ENCODE results near the gene GCFC2. TPM values are rescaled to one million over a fixed set of nuclear protein-coding genes. Genes with fewer than 3 reads are reported as not detected.

Gene GCFC2
- polyA plus RNA-seq, 1 donor: 28.2 TPM

GRCh38 chr2:75634945-75635344, 75.8 kb downstream of the GCFC2 start:
- H3K27me3 ChIP-seq (ENCODE audit: control insufficient read depth, insufficient read depth, low read length): peaks cover 5% of the 10 kb centered on the region
- DNase-seq: no peak
- H3K36me3 ChIP-seq (ENCODE audit: control insufficient read depth, insufficient read depth, low read length): no peaks in the 10 kb centered on the region
- H3K4me1 ChIP-seq (ENCODE audit: control insufficient read depth, insufficient read depth, low read length): no peaks in the 10 kb centered on the region
- no peak overlapping the region for H3K27ac ChIP-seq (ENCODE audit: low read length)
- no peak overlapping the region for H3K4me3 ChIP-seq (ENCODE audit: low read length)
- no peaks in the 10 kb centered on the region for H3K9me3 ChIP-seq (ENCODE audit: control insufficient read depth, low read depth, low read length)
- no CpG with 5 or more reads among the region's 1 CpG for WGBS (ENCODE audit: insufficient coverage, low lambda C conversion rate)

DNA sequence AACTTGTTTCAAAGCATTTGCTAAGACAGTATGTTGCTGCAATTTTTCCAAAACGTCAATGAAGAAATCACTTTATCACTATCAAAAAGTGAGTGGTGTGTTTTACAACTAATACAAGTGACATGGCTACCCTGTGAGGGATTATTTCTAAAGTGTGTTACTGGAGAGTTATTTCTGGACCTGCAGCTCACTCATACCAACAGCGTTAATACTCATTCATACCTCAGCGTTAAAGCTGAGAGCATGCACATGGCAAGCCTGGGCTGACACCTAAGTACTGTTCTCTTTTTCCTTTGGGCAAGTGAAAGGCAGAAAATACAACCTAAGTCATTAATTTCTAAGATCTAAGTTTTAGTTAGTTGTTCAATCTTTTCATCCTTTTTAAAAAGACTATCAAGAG, 77.1 kb downstream of the GCFC2 start:
- Histone ChIP-seq H3K4me3 (ENCODE audit: low read length) (no peak overlapping the region), H3K4me1 (ENCODE audit: control insufficient read depth, insufficient read depth, low read length) (no peaks in the 10 kb centered on the region), H3K27me3 (ENCODE audit: control insufficient read depth, insufficient read depth, low read length) (peaks cover 5% of the 10 kb centered on the region), H3K9me3 (ENCODE audit: control insufficient read depth, low read depth, low read length) (no peaks in the 10 kb centered on the region), H3K27ac (ENCODE audit: low read length) (no peak overlapping the region), H3K36me3 (ENCODE audit: control insufficient read depth, insufficient read depth, low read length) (no peaks in the 10 kb centered on the region)
- 86% methylated on average over 1 of the region's 3 CpGs for whole genome bisulfite sequencing (ENCODE audit: insufficient coverage, low lambda C conversion rate)
- no peak for DNase-seq

GRCh38 chr2:75632813-75633212, 77.9 kb downstream of the GCFC2 start:
- Histone ChIP-seq H3K27ac (ENCODE audit: low read length) (no peak overlapping the region), H3K4me1 (ENCODE audit: control insufficient read depth, insufficient read depth, low read length) (no peaks in the 10 kb centered on the region), H3K36me3 (ENCODE audit: control insufficient read depth, insufficient read depth, low read length) (no peaks in the 10 kb centered on the region), H3K4me3 (ENCODE audit: low read length) (no peak overlapping the region), H3K27me3 (ENCODE audit: control insufficient read depth, insufficient read depth, low read length) (peaks cover 4% of the 10 kb centered on the region), H3K9me3 (ENCODE audit: control insufficient read depth, low read depth, low read length) (no peaks in the 10 kb centered on the region)
- WGBS (ENCODE audit: insufficient coverage, low lambda C conversion rate): no CpG with 5 or more reads among the region's 1 CpG
- no peak for DNase-seq

DNA sequence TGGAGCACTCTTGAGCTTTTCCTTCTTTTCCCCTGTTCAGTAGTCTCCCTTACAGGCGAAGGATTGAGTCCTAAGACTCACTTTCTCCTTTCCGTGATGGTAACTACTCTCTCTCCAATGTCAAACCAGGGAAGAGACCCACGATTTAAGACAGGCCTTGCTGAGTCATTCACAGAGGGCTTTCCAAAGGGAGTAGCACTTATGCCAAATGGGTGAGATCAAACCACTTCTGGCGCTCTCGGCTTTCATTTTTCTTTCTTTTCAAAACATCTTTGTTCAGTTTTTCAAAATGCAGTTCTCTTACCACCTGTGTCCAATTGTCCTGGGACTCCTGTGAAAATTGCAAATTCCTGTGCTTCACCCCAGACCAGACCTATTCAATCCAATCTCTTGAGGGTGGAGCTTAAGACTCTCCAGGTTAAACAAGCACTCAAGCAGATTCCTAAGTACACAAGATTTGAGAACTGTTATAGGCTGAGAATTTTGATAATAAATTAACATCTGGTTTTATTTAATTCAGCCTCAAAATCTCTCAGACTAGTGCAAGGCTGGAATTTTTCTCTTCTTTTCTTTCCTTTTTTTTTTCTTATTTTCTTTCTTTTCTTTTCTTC, 78.5 kb downstream of the GCFC2 start:
- Histone ChIP-seq H3K36me3 (ENCODE audit: control insufficient read depth, insufficient read depth, low read length) (no peaks in the 10 kb centered on the region), H3K9me3 (ENCODE audit: control insufficient read depth, low read depth, low read length) (no peaks in the 10 kb centered on the region), H3K4me1 (ENCODE audit: control insufficient read depth, insufficient read depth, low read length) (no peaks in the 10 kb centered on the region), H3K27ac (ENCODE audit: low read length) (no peak overlapping the region), H3K4me3 (ENCODE audit: low read length) (no peak overlapping the region), H3K27me3 (ENCODE audit: control insufficient read depth, insufficient read depth, low read length) (peaks cover 2% of the 10 kb centered on the region)
- 95% methylated on average over 3 of the region's 5 CpGs for WGBS (ENCODE audit: insufficient coverage, low lambda C conversion rate)
- DNase-seq: no peak

DNA sequence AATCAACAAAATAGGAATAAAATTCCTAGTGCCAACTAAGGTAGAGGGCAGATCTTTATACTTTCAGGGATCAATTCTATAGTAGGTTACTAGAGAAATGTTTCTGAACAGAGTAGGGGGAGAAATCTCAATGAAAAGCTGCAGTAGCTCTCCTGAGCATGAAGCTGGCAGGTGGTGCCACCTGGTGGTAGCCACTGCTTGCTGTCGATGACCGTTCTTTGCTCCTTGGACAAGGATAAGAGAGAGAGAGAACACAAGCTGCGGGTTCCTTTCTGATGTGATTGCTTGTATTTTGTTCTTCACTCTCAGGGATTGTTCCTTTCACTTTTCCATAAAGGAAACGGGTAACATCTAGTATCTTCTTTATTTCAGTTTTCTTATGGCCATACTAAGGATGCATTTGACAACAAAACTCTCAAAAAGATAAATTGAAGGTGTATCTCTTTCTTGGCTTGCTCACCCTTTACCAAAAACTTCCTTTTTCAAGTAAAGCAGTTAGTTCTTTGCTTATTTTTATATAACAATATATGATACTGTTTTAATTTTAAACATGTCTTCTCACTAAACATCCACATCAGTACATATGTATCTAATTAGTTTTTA, 82.7 kb downstream of the GCFC2 start:
- WGBS (ENCODE audit: insufficient coverage, low lambda C conversion rate): no CpG with 5 or more reads among the region's 4 CpGs
- peak; percentile 66 to 69 for DNase-seq
- Histone ChIP-seq H3K9me3 (ENCODE audit: control insufficient read depth, low read depth, low read length) (no peaks in the 10 kb centered on the region), H3K4me3 (ENCODE audit: low read length) (no peak overlapping the region), H3K27me3 (ENCODE audit: control insufficient read depth, insufficient read depth, low read length) (peaks cover 4% of the 10 kb centered on the region), H3K4me1 (ENCODE audit: control insufficient read depth, insufficient read depth, low read length) (no peaks in the 10 kb centered on the region), H3K27ac (ENCODE audit: low read length) (no peak overlapping the region), H3K36me3 (ENCODE audit: control insufficient read depth, insufficient read depth, low read length) (no peaks in the 10 kb centered on the region)

GRCh38 chr2:75622929-75623328, 87.8 kb downstream of the GCFC2 start:
- peaks cover 4% of the 10 kb centered on the region for H3K27me3 ChIP-seq (ENCODE audit: control insufficient read depth, insufficient read depth, low read length)
- H3K36me3 ChIP-seq (ENCODE audit: control insufficient read depth, insufficient read depth, low read length): no peaks in the 10 kb centered on the region
- no peak for DNase-seq
- no peak overlapping the region for H3K4me3 ChIP-seq (ENCODE audit: low read length)
- no peak overlapping the region for H3K27ac ChIP-seq (ENCODE audit: low read length)
- H3K4me1 ChIP-seq (ENCODE audit: control insufficient read depth, insufficient read depth, low read length): no peaks in the 10 kb centered on the region
- H3K9me3 ChIP-seq (ENCODE audit: control insufficient read depth, low read depth, low read length): no peaks in the 10 kb centered on the region
- WGBS (ENCODE audit: insufficient coverage, low lambda C conversion rate): no CpG with 5 or more reads among the region's 3 CpGs

GRCh38 chr2:75622500-75622899, 88.2 kb downstream of the GCFC2 start:
- no peaks in the 10 kb centered on the region for H3K4me1 ChIP-seq (ENCODE audit: control insufficient read depth, insufficient read depth, low read length)
- DNase-seq: no peak
- no peak overlapping the region for H3K4me3 ChIP-seq (ENCODE audit: low read length)
- no peaks in the 10 kb centered on the region for H3K36me3 ChIP-seq (ENCODE audit: control insufficient read depth, insufficient read depth, low read length)
- H3K27me3 ChIP-seq (ENCODE audit: control insufficient read depth, insufficient read depth, low read length): peaks cover 4% of the 10 kb centered on the region
- H3K9me3 ChIP-seq (ENCODE audit: control insufficient read depth, low read depth, low read length): no peaks in the 10 kb centered on the region
- WGBS (ENCODE audit: insufficient coverage, low lambda C conversion rate): no CpG with 5 or more reads among the region's 2 CpGs
- no peak overlapping the region for H3K27ac ChIP-seq (ENCODE audit: low read length)

DNA sequence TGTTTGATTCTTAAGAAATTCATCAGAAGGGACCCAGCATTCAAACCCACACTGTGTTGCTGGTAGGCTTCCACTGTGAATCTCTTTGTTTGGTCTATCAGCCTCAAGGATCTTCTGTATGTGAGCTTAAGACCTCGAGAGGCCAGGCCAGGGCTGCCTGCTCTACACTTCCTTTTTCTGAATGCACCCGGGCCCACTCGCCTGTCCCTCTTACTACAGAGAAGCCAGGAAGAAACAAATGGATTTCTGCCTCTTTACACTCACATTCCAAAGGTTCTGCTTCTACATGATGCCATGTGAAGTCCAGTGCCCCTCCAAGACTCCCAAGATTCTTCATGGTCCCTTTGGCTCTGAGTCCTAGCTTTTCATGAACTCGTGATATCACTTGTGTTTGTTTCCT, 89.5 kb downstream of the GCFC2 start:
- Histone ChIP-seq H3K27ac (ENCODE audit: low read length) (no peak overlapping the region), H3K27me3 (ENCODE audit: control insufficient read depth, insufficient read depth, low read length) (peaks cover under 1% of the 10 kb centered on the region), H3K4me1 (ENCODE audit: control insufficient read depth, insufficient read depth, low read length) (no peaks in the 10 kb centered on the region), H3K9me3 (ENCODE audit: control insufficient read depth, low read depth, low read length) (no peaks in the 10 kb centered on the region), H3K4me3 (ENCODE audit: low read length) (no peak overlapping the region), H3K36me3 (ENCODE audit: control insufficient read depth, insufficient read depth, low read length) (no peaks in the 10 kb centered on the region)
- DNase-seq: no peak
- WGBS (ENCODE audit: insufficient coverage, low lambda C conversion rate): 92% methylated on average over 2 of the region's 4 CpGs

GRCh38 chr2:75619956-75620740, 90.6 kb downstream of the GCFC2 start:
- H3K27me3 ChIP-seq (ENCODE audit: control insufficient read depth, insufficient read depth, low read length): no peaks in the 10 kb centered on the region
- H3K9me3 ChIP-seq (ENCODE audit: control insufficient read depth, low read depth, low read length): no peaks in the 10 kb centered on the region
- no peak for DNase-seq
- no peaks in the 10 kb centered on the region for H3K36me3 ChIP-seq (ENCODE audit: control insufficient read depth, insufficient read depth, low read length)
- 100% methylated on average over 1 of the region's 4 CpGs for WGBS (ENCODE audit: insufficient coverage, low lambda C conversion rate)
- H3K4me1 ChIP-seq (ENCODE audit: control insufficient read depth, insufficient read depth, low read length): no peaks in the 10 kb centered on the region
- no peak overlapping the region for H3K4me3 ChIP-seq (ENCODE audit: low read length)
- no peak overlapping the region for H3K27ac ChIP-seq (ENCODE audit: low read length)

- H3K4me1 ChIP-seq (ENCODE audit: control insufficient read depth, insufficient read depth, low read length): peaks cover 8% of the 10 kb centered on the region
- H3K27me3 ChIP-seq (ENCODE audit: control insufficient read depth, insufficient read depth, low read length): no peaks in the 10 kb centered on the region
- DNase-seq: no peak
- no peaks in the 10 kb centered on the region for H3K36me3 ChIP-seq (ENCODE audit: control insufficient read depth, insufficient read depth, low read length)
- WGBS (ENCODE audit: insufficient coverage, low lambda C conversion rate): no CpG with 5 or more reads among the region's 3 CpGs
- no peak overlapping the region for H3K4me3 ChIP-seq (ENCODE audit: low read length)
- H3K27ac ChIP-seq (ENCODE audit: low read length): no peak overlapping the region
- no peaks in the 10 kb centered on the region for H3K9me3 ChIP-seq (ENCODE audit: control insufficient read depth, low read depth, low read length)
These were observed 93.8 kb downstream of the GCFC2 start for GRCh38 chr2:75616933-75617332.

Data from large intestine (tissue), 3 donors.